NCI-H1436 treated with DMSO at 0.1 percent for 48 hours (cell line): Measurements from ENCODE around the gene DENND2C.

ENCODE experiments used
- DNase-seq: peaks from one replicate; lab custom pipeline; 2025; lab: John Stamatoyannopoulos, UW

DENND2C gene, protein sequence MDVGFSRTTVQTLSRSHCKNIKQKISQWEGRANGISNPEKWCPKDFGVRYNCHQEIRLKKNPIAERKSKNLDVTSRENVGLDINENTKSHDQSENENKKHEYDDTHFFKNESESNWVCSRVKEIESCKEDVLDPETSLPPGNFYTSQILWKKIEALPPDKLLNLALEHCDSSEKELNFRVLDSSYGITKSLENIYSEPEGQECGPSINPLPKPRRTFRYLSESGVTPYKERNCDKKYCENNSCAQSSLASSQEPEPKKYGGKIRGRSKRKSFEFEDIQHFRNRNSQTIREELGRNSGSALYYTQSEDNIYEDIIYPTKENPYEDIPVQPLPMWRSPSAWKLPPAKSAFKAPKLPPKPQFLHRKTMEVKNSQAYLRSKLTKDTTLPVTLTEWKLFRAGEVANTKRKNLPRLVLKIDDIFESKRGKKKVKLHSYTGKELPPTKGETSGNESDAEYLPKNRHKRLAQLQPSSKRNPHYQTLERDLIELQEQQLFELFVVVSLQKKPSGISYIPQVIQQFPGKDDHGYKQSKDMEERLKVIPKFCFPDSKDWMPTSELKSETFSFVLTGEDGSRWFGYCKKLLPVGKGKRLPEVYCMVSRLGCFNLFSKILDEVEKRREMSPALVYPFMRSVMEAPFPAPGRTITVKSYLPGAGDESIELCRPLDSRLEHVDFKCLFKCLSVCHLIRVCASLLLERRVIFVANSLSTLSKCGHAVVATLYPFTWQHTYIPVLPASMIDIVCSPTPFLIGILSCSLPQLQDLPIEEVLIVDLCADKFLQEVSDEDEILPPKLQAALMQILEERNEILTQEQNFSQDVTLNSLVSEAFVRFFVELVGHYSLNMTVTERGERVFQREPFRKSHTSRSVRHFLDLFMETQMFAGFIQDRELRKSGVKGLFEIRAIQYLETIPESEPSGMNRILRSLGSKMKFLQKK

DNA sequence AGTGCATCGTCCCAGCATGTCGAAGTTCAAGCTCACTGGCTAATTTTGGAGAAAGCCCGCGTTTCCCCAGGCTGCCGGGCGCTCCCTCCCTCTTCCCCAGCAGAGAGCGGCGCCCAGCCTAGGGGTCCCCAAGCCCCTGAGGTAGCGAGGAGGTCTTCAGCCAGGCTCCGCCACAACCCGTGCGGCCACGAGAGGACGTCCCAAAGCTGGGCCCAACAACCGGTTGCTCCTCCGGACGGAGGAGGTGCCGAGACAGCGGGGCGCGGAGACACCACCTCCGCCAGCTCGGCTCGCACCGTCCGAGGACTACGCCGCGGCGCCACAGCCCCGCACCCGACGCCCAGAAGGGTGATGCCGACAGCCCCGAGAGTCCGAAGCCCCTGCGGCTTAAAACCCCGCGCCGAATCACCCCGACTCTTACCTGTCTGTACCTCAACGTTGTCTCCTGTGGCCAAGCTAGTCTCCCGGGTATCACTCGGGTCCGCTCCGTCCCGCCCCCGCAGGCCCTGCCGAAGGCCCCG lies at the start of gene DENND2C:
Gene DENND2C, minus strand, starts transcription at position 488 of the 521 bp plus-strand sequence. CDS start 44,065 bp downstream, outside the sequence.
- no peak for DNase-seq

DNA sequence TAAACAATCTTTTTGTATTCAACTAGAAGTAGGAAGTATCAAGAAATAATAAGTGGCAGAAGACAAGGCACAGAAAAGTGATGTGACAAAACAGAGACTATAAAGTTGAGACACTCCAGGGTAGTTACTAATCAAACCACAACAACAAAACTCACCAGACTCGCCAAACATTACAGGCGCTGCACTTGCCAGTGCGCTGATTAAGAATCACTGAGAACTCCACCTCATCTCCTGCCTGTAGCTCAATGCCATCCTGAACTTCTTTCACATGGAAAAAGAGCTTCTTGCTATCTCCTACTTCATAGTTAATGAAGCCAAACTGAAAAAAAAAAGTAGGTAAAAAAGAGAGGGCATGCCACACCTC lies 49.6 kb upstream of the DENND2C start:
- DNase-seq, result no peak

DNA sequence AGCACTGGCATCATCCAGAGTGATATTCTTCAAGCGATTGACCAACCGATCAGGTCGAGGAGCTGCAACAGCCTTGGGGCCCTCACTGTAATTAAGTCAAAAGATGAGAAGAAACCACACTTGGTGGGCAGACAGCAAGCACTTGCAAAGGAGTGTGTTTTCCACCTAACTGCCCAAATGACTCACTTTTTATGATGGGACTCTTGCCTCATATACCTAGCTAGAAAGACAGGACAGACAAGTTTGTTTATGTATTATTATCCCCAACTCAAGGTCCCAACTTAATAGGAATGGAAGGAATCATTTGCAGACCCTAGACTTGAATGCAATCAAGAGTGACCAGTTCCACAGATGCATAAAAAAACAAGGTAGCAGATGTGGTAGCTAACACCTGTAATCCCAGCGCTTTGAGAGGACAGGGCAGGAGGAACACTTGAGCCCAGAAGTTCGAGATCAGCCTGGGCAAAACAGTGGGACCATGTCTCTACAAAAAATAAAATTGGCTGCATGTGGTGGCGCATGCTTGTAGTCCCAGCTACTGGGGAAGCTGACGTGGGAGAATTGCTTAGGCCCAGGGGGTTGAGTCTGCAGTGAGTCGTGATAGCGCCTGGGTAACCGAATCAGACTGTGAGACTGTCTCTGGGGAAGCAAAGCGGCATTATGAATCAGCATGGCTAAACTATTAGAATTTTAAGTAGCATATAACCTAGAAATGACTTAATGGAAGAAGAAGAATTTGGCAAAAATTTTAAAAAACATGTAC lies 49.0 kb upstream of the DENND2C start:
- no peak for DNase-seq

DNA sequence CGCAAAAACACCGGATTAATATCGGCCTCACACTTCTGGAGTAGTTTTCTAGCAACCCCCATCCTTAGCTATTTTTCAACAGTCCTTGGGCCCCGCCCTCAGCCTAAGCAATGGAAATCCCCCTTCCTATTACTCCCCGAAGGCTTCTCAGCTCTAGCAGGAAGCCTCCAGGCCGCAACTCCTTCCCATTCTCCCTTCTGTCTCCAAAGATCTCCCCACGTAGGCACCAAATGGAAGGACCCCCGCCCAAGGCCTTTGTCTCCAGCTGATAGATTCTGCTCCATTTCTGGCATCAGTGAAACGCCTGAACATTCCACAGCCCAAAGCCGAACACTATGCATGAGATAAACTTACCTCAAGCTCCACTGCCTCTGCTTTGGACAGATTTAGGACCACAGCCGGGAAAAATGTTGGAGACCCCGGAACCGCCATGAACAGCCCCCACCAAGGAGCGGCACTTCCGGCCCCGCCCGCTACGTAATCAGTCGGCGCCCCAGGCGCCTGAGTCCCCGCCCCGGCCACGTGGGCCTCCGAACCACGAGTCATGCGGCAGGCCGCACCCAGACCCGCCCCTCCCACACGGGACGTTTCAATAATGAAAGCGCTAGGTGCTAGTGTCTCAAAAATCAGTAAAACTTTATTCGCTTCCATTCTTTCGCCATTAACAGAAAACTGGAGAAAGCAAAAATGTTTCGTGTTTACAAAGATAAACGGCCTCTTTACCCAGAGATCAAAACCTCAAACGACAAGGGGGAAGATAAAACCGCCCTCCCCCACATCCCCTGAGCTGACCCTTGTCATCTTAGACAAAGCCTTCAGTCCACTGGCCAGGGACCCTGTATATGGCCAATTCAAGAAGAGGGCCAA lies 46.7 kb upstream of the DENND2C start, which contains the start of gene NRAS:
Gene NRAS, minus strand, starts transcription at position 468 of the 867 bp plus-strand sequence. CDS start 611 bp downstream, outside the sequence.
- peak; percentile 32 for DNase-seq

- no peak for DNase-seq
Observed at GRCh38 chr1:114715952-114716303, 46.1 kb upstream of the DENND2C start.

DNA sequence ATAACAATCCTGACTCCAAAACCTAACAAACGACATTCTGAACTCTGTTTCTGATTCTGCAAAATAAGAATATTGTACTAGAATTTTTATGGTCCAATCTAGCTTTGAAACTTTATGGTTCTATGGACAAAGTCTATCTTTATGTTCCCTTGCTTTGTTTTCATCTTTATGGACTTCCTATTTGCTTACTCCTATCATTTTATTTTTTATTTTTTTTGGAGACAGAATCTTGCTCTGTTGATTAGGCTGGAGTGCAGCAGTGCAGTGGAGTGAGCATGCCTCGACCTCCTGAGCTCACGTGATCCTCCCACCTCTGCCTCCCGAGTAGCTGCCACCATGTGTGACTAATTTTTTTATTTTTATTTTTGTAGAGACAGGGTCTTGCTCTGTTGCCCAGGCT lies 43.1 kb upstream of the DENND2C start:
- no peak for DNase-seq

- DNase-seq, result no peak
Observed at GRCh38 chr1:114710360-114710759, 40.5 kb upstream of the DENND2C start.

- DNase-seq, result no peak
Observed at GRCh38 chr1:114707604-114708003, 37.8 kb upstream of the DENND2C start.

DNA sequence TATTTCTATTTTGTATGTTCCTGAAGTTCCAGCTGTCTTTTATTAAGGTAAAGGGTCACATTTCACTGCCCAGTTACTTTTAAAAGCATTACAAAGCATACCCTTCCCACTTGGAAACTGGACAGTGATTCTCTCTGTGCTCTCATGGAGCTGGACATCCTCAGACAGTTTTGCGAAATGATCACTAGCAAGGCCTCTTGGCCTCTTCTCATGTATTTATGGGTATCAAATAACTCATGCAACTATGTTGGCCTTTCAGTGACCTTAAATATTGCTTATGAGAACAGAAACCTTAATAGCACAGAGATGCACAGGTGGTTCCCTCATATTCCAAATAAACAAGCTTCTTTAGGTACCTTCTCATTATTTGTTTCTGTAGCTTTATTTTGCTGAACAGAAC lies 33.4 kb upstream of the DENND2C start:
- no peak for DNase-seq

- no peak for DNase-seq
Observed at GRCh38 chr1:114702737-114703136, 32.9 kb upstream of the DENND2C start.

GRCh38 chr1:114701931-114702330 lies 32.1 kb upstream of the DENND2C start:
- no peak for DNase-seq

- DNase-seq, result no peak
Observed at GRCh38 chr1:114700036-114700600, 30.3 kb upstream of the DENND2C start.

GRCh38 chr1:114696810-114697209 lies 27.0 kb upstream of the DENND2C start:
- no peak for DNase-seq

- DNase-seq, result no peak
Observed at GRCh38 chr1:114695430-114696058, 25.7 kb upstream of the DENND2C start, which contains the start of gene AMPD1. Gene AMPD1, minus strand, starts transcription at chr1:114695546. Its CDS starts 75 bp downstream, at chr1:114695471.

GRCh38 chr1:114694540-114695310 lies 24.9 kb upstream of the DENND2C start:
- no peak for DNase-seq

- DNase-seq, result no peak
Observed at GRCh38 chr1:114692947-114693346, 23.1 kb upstream of the DENND2C start.

DNA sequence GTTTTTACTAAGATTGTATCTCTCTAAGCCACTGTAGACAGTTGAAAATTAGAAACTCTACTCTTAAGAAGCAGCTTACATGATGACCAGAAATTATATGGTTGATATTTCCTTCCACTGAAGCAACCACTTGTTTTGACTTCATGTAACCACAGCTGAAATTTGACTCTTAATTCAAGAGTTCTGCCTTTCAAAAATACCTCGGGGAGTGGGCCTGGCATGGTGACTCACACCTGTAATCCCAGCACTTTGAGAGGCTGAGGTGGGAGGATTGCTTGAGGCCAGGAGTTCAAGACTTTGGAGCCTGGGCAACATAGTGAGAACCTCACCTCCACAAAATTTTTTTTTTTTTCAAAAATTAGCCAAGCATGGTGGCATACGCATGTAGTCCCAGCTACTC lies 21.2 kb upstream of the DENND2C start:
- no peak for DNase-seq

GRCh38 chr1:114690148-114690547 lies 20.3 kb upstream of the DENND2C start:
- DNase-seq, result no peak

GRCh38 chr1:114688526-114688925 lies 18.7 kb upstream of the DENND2C start:
- DNase-seq, result no peak
